Jurkat, Clone E6-1 (cell line): Measurements from ENCODE around the gene POLR1D.

Experiments used
- DNase-seq: peaks from one replicate; pipeline ENCODE4 v3.0.0-alpha.2; 2011; ENCODE audit warnings: low read depth, low spot score
- H3K4me3 ChIP-seq: 2 replicates; pipeline ENCODE4 v1.5.1; 2011; ENCODE audit warnings: mild to moderate bottlenecking, low read length, control low read depth, moderate library complexity

Gene POLR1D

DNA sequence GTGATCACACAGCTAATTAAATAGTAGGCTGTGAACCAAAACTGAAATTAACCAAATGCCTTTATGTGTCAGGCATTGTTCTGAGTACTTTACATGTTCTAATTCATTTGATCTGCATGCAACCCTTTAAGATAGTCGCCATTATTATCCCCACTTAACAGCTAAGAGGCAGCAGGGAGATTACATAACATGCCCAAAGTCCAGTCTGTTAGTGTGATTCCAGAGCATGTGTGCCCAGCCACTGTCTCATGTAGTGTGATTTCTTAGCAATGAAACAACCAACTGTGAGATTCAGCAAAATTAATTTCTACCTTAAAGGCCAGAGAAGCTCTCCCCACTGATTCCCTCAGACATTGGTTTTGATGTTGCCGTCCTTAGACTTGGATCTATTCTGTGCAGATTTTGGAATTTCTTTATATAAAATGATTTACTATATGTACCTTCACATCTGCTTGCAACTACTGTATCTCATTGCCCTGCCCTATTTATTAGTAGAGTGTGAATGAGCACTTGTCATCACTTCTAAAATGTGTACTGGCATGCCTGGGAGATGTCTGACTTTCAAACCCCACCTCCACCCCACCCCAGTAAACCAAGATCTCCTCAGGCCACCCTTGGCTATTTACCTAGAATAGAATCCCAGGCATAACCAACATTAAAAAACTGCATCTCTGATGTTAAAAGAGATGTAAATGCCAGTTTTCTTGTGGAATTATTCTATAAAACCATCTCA is 41.2 kb downstream of the POLR1D start:
- H3K4me3 ChIP-seq: no peak overlapping the region
- DNase-seq: no peak

DNA sequence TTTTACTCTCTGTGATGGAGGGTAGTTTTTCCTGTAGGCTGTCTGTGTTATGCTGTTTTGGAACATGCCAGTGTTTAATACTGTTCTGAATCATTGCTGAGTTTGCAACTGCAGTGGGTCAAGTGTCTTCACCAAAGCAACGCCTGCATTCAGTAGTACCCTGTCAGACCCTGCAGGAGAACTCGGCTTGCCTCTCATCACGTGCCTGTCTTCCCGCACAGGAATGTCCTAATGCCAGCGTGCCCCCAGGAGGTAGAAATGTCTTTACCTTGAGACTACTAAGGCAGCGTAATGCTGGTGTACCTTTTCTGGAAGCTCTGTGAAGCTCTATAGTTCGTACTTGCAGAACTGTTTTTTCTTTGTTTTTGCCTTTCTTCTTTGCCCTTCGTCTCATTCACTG is 42.3 kb downstream of the POLR1D start:
- no peak overlapping the region for H3K4me3 ChIP-seq

DNA sequence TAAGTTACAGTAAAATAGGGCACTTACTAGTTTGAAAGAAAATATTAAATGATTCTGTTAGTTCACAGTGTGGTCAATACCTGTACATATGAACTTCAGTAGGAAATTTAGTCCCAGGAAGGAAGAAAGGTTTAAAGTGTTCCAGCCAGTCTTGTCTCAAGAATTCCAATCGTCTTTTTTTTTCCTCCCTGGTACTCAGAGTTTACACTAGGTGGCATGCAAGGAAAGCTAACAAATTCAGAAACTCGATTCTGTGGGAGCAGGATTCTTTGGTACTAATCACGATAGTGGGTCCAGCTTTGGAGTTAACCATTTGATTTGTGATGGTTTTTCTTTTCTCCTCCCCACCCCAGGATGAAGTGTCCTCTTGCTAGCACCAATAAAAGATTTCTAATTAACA is 43.6 kb downstream of the POLR1D start:
- no peak for DNase-seq
- no peak overlapping the region for H3K4me3 ChIP-seq

More for the DNA sequence above, 42.3 kb downstream of the POLR1D start:
- no peak for DNase-seq

DNA sequence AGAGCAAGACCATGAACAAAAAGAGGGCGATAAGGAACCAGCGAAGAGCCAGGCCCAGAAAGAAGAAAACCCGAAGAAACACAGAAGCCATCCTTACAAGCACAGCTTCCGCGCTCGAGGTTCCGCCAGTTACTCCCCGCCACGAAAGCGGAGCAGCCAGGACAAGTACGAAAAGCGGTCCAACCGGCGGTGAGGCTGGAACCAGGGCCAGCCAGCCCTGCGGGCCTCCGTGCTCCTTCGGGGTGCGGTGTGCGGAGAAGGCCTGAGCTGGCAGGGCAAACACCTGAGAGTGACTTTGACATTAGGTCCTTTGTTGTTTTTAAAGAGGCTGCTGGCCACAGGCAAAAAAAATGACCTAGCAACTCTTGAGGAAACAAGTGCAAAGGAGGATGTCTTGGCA is 44.1 kb downstream of the POLR1D start:
- H3K4me3 ChIP-seq: no peak overlapping the region
- DNase-seq: no peak

DNA sequence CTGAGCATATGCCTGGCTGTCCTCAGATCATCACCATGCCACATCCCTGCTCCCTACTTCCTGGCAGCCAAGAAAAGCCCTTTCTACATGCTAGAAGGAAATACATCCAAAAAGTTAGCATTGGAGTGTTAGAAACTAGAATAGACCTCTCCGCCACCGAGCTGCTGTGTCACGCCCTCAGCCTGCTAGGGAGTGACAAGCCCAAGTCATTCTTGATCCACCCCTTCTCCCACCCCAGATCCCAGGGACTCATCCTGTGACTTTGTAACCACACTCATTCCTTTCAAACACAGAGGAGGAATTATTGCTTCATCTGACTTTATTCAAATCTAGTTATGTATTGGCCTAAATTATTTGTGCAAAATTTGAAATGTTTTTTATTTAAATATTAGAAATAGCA is 45.3 kb downstream of the POLR1D start:
- DNase-seq: no peak
- no peak overlapping the region for H3K4me3 ChIP-seq

DNA sequence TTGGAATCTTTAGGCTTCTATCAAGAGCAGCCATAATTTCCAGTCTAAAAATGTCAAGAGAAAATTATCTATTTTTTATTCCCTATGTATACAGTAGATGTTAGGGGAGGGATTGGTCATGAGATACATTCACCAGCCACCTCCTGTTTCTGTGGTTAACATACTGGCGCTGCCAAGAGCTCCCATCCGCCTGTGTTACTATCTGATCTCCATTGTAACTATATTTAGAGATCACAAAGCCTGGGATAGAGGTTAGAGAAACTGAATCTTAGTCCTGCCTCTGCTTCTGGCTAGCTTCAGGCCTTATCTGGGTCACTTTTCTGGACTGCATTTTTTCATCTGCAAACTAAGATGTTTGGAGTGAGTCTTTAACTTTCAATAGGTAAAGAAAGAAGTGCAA is 46.3 kb downstream of the POLR1D start:
- DNase-seq: peak; percentile 22
- H3K4me3 ChIP-seq: no peak overlapping the region

DNA sequence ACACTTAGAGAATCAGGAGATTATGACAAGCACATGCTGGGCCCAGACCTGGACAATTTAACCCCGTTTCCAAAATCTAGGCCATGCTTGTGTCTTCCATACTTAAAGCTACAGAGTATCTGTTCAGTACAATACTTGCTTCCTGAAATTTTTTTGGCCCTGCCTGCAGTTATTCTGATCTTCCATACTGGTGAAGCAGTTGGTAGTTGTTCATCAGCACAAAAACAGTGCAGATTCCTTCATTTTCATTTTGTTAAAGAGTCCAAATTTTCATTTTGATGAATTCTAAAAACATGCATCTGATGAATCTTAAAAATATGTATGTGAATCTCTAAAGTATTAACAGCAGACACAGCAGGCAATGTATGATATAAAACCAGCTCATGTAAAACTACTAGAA is 49.2 kb downstream of the POLR1D start:
- H3K4me3 ChIP-seq: no peak overlapping the region
- DNase-seq: no peak

DNA sequence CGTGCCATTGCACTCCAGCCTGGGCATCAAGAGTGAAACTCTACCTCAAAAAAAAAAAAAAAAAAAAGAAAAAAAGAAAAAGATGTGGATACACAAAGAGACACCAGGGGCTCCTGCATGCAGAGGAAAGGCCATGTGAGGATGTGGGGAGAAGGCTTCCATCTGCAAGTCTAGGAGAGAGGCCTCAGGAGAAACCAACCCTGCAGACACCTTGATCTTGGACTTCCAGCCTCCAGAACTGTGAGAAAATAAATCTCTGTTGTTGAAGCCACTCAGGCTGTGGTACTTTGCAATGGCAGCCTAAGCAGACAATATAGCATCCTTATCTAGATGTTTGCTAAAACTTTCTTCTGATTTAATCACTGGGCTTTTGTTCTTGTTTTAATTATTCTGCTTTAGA is 50.3 kb downstream of the POLR1D start:
- DNase-seq: no peak

More for the DNA sequence above, 50.3 kb downstream of the POLR1D start:
- no peak overlapping the region for H3K4me3 ChIP-seq
